HEK293T (cell line): Measurements from ENCODE around the gene ENPP6.

Experiments
- HDGF ChIP-seq: fragments of 450-650 bp; IDR thresholded peaks from 2 replicates; pipeline ENCODE4 v1.6.1; 2017; ENCODE audit warnings: antibody characterized with exemption, borderline replicate concordance
- SP1 ChIP-seq: fragments of 450-650 bp; IDR thresholded peaks from 2 replicates; pipeline ENCODE4 v1.6.1; 2017
- SUZ12 ChIP-seq: fragments of 450-650 bp; IDR thresholded peaks from 2 replicates; pipeline ENCODE4 v1.6.1; 2016; ENCODE audit warnings: mild to moderate bottlenecking
- ZNF384 ChIP-seq: fragments of 450-650 bp; IDR thresholded peaks from 2 replicates; pipeline ENCODE4 v1.6.1; 2016

- TF ChIP-seq HDGF: no peak
- no peak for TF ChIP-seq SUZ12
- TF ChIP-seq SP1: no peak
- TF ChIP-seq ZNF384: no peak
Measured at GRCh38 chr4:184165291-184165690, 52.4 kb downstream of the ENPP6 start.
